H1 (cell line): ENCODE data around the gene AQP4. TPM values are rescaled to one million over a fixed set of nuclear protein-coding genes. Genes with fewer than 3 reads are reported as not detected.

Experiments used
- CTCF ChIA-PET: fragments of 300-600 bp; sonication (Branson Sonifier 250); formaldehyde crosslinking; loops from one replicate; lab custom pipeline; 2021; ENCODE audit not compliant: partially characterized antibody; lab: Charles Lee
- POLR2A ChIA-PET: fragments of 300-600 bp; sonication (Branson Sonifier 250); formaldehyde crosslinking; loops from one replicate; lab custom pipeline; 2021; ENCODE audit warnings: inconsistent platforms; ENCODE audit not compliant: partially characterized antibody; lab: Charles Lee
- DNase-seq, 2 experiments: peaks; one replicate each; pipeline versions ENCODE4 v3.0.0 to v3.0.0-alpha.2; 2010 to 2022; ENCODE audit warnings: low spot score in 2 of 2, low read depth in 1 of 2, mixed read lengths in 1 of 2
- FAIRE-seq: peaks from 2 replicates; lab custom pipeline; 2011; peaks lifted over from hg19 to GRCh38; lab: Jason Lieb, UNC
- H2AFZ ChIP-seq: 2 replicates; pipeline ENCODE4 v1.8.1; 2012; ENCODE audit warnings: low read length, inconsistent platforms
- H2AK5ac ChIP-seq: 2 replicates; pipeline ENCODE4 v1.6.1; 2013; ENCODE audit warnings: low read depth, low read length
- H2BK120ac ChIP-seq: replicated peaks from 2 replicates; pipeline ENCODE3; 2013; ENCODE audit warnings: low read depth, low read length, inconsistent platforms
- H2BK12ac ChIP-seq: 2 replicates; pipeline ENCODE4 v1.6.1; 2013; ENCODE audit warnings: low read depth, low read length
- H2BK15ac ChIP-seq: 2 replicates; pipeline ENCODE4 v1.6.1; 2013; ENCODE audit warnings: low read length
- H2BK20ac ChIP-seq: 2 replicates; pipeline ENCODE4 v1.6.1; 2013; ENCODE audit warnings: low read length
- H2BK5ac ChIP-seq: 2 replicates; pipeline ENCODE4 v1.6.1; 2013; ENCODE audit warnings: low read depth, low read length
- H3K14ac ChIP-seq: 2 replicates; pipeline ENCODE4 v1.6.1; 2013; ENCODE audit warnings: inconsistent platforms; ENCODE audit not compliant: insufficient read length
- H3K18ac ChIP-seq: 2 replicates; pipeline ENCODE4 v1.6.1; 2013; ENCODE audit warnings: low read length; ENCODE audit errors: extremely low read depth
- H3K23ac ChIP-seq: 2 replicates; pipeline ENCODE4 v1.6.1; 2013; ENCODE audit warnings: inconsistent platforms; ENCODE audit not compliant: insufficient read length
- H3K23me2 ChIP-seq: 2 replicates; pipeline ENCODE4 v1.6.1; 2013; ENCODE audit warnings: low read depth, low read length
- H3K27ac ChIP-seq: 2 replicates; pipeline ENCODE4 v1.6.1; 2011; ENCODE audit warnings: low read depth, low read length, inconsistent platforms
- H3K27me3 ChIP-seq, 4 experiments: replicated peaks in 1 of 4; 1 replicate in 1 of 4; 2 replicates in 3 of 4; pipeline versions ENCODE4 v1.6.1 to v1.8.1; 2011 to 2013; ENCODE audit warnings: low read length in 3 of 4, mild to moderate bottlenecking in 3 of 4, inconsistent platforms in 2 of 4, mixed read lengths in 2 of 4, moderate library complexity in 1 of 4; ENCODE audit not compliant: control insufficient read depth in 3 of 4, insufficient read depth in 3 of 4; ENCODE audit errors: extremely low read depth in 1 of 4
- H3K36me3 ChIP-seq, 4 experiments: 2 replicates each; pipeline versions ENCODE4 v1.6.1 to v1.8.1; 2011 to 2013; ENCODE audit warnings: mild to moderate bottlenecking in 4 of 4, low read length in 3 of 4, moderate library complexity in 2 of 4, control low read depth in 1 of 4, inconsistent platforms in 1 of 4; ENCODE audit not compliant: insufficient read depth in 4 of 4, control insufficient read depth in 2 of 4
- H3K4ac ChIP-seq: replicated peaks from 2 replicates; pipeline ENCODE3; 2013; ENCODE audit warnings: low read length, low read depth, mixed read lengths, inconsistent platforms; ENCODE audit not compliant: insufficient read length
- H3K4me1 ChIP-seq, 4 experiments: replicated peaks in 1 of 4; 1 replicate in 1 of 4; 2 replicates in 3 of 4; pipeline versions ENCODE4 v1.6.1 to v1.8.1; 2011 to 2013; ENCODE audit warnings: low read length in 3 of 4, inconsistent platforms in 2 of 4, mixed read lengths in 1 of 4; ENCODE audit not compliant: insufficient read depth in 4 of 4, control insufficient read depth in 3 of 4
- H3K4me2 ChIP-seq, 2 experiments: 2 replicates each; pipeline versions ENCODE4 v1.6.1 to v1.8.1; 2011 to 2013; ENCODE audit warnings: low read depth in 2 of 2, low read length in 2 of 2, control low read depth in 1 of 2, inconsistent platforms in 1 of 2, mild to moderate bottlenecking in 1 of 2; ENCODE audit not compliant: insufficient read depth in 1 of 2
- H3K4me3 ChIP-seq, 4 experiments: fragments of 200-600, 300-600 bp in 1 of 4; sonication (generic), shearing (Covaris generic), sonication (Bioruptor Twin) in 1 of 4; 2 replicates each; pipeline versions ENCODE4 v1.5.1 to v1.8.1; 2011 to 2016; ENCODE audit warnings: low read length in 4 of 4, low read depth in 3 of 4, control low read depth in 2 of 4, inconsistent platforms in 2 of 4, mild to moderate bottlenecking in 2 of 4, mixed read lengths in 1 of 4, moderate library complexity in 1 of 4; ENCODE audit not compliant: insufficient read depth in 2 of 4; ENCODE audit errors: extremely low read depth in 1 of 4
- H3K56ac ChIP-seq: replicated peaks from 2 replicates; pipeline ENCODE3; 2013; ENCODE audit warnings: low read depth, mild to moderate bottlenecking, mixed read lengths, low read length, inconsistent platforms; ENCODE audit not compliant: insufficient read length
- H3K79me1 ChIP-seq: 2 replicates; pipeline ENCODE4 v1.6.1; 2013; ENCODE audit warnings: low read depth, low read length, control low read depth
- H3K79me2 ChIP-seq, 2 experiments: 2 replicates each; pipeline versions ENCODE4 v1.6.1 to v1.8.1; 2012 to 2013; ENCODE audit warnings: low read length in 2 of 2, mild to moderate bottlenecking in 2 of 2, inconsistent platforms in 1 of 2; ENCODE audit not compliant: insufficient read depth in 2 of 2, control insufficient read depth in 1 of 2
- H3K9ac ChIP-seq, 4 experiments: replicated peaks in 1 of 4; 1 replicate in 1 of 4; 2 replicates in 3 of 4; pipeline versions ENCODE4 v1.6.1 to v1.8.1; 2011 to 2013; ENCODE audit warnings: low read depth in 3 of 4, low read length in 3 of 4, control low read depth in 2 of 4, mild to moderate bottlenecking in 2 of 4, moderate library complexity in 2 of 4, inconsistent platforms in 1 of 4; ENCODE audit errors: extremely low read depth in 1 of 4
- H3K9me3 ChIP-seq, 2 experiments: 2 replicates each; pipeline versions ENCODE4 v1.6.1 to v1.8.1; 2012 to 2013; ENCODE audit warnings: mild to moderate bottlenecking in 2 of 2, moderate library complexity in 2 of 2, control low read depth in 1 of 2, inconsistent platforms in 1 of 2, low read depth in 1 of 2, low read length in 1 of 2, mixed read lengths in 1 of 2; ENCODE audit not compliant: insufficient read depth in 2 of 2
- H4K20me1 ChIP-seq, 2 experiments: replicated peaks in 1 of 2; 2 replicates each; pipeline versions ENCODE3 to v1.8.1; 2011 to 2013; ENCODE audit warnings: inconsistent platforms in 2 of 2, low read length in 2 of 2, mild to moderate bottlenecking in 1 of 2; ENCODE audit not compliant: insufficient read depth in 2 of 2, control insufficient read depth in 1 of 2
- H4K5ac ChIP-seq: 2 replicates; pipeline ENCODE4 v1.6.1; 2013; ENCODE audit warnings: low read length, low read depth, mixed read lengths, inconsistent platforms; ENCODE audit not compliant: insufficient read length
- H4K8ac ChIP-seq: 2 replicates; pipeline ENCODE4 v1.8.0; 2013; ENCODE audit warnings: mild to moderate bottlenecking, moderate library complexity, low read length, inconsistent platforms; ENCODE audit not compliant: insufficient read depth; ENCODE audit errors: extremely low read depth
- H4K91ac ChIP-seq: replicated peaks from 2 replicates; pipeline ENCODE3; 2013; ENCODE audit warnings: low read length, mixed read lengths, inconsistent platforms; ENCODE audit not compliant: insufficient read length
- BACH1 ChIP-seq: IDR thresholded peaks from 2 replicates; pipeline ENCODE4 v1.6.1; 2012; ENCODE audit warnings: low read length, improper control_type of control experiment
- CREB1 ChIP-seq: IDR thresholded peaks from 2 replicates; pipeline ENCODE4 v1.6.1; 2012; ENCODE audit warnings: inconsistent platforms
- EZH2 ChIP-seq: fragments of 200-600 bp; sonication (generic); IDR thresholded peaks from 2 replicates; pipeline ENCODE4 v1.7.1; 2012; ENCODE audit warnings: low read depth, mild to moderate bottlenecking, moderate library complexity, low read length, inconsistent platforms; ENCODE audit not compliant: severe bottlenecking
- RXRA ChIP-seq: IDR thresholded peaks from 2 replicates; pipeline ENCODE4 v1.6.1; 2011; ENCODE audit warnings: low read depth, mild to moderate bottlenecking, low read length, moderate library complexity; ENCODE audit not compliant: insufficient read depth
- SIX5 ChIP-seq: IDR thresholded peaks from 2 replicates; pipeline ENCODE4 v1.6.1; 2011; ENCODE audit warnings: mild to moderate bottlenecking, low read depth, low read length
- ZNF274 ChIP-seq: IDR thresholded peaks from 2 replicates; pipeline ENCODE4 v1.7.0; 2012; ENCODE audit warnings: low read length, borderline replicate concordance; ENCODE audit errors: extremely low read depth
- WGBS, 2 experiments: shearing (Covaris generic) in 1 of 2; methylation state at CpG; one replicate each; pipeline versions ENCODE4 v1.1.6 to v1.1.7; 2013 to 2015; ENCODE audit warnings: low lambda C conversion rate in 2 of 2, mixed read lengths in 2 of 2, inconsistent platforms in 1 of 2, low coverage in 1 of 2, missing lambda C conversion rate in 1 of 2; ENCODE audit not compliant: insufficient replicate concordance in 2 of 2, insufficient coverage in 1 of 2, insufficient read length in 1 of 2; ENCODE audit errors: extremely low coverage in 1 of 2, missing lambda C conversion rate in 1 of 2; 5-methylcytosine and 5-hydroxymethylcytosine counted together
- polyA plus RNA-seq, 7 experiments: library from polyadenylated mRNA; depleted of rRNA in 3 of 7; stranded (reverse) in 5 of 7; unstranded in 2 of 7; fragments of >200 nt in 5 of 7; fragments of 200-250 nt in 2 of 7; gene quantifications; 1 replicate in 5 of 7; 2 replicates in 1 of 7; 4 replicates in 1 of 7; pipeline versions ENCODE4 v1.2.1 to v1.2.3, GENCODE V29; 2011 to 2013; ENCODE audit warnings: missing spikeins in 2 of 7, mixed read lengths in 2 of 7
- total RNA-seq: library from RNA; stranded (reverse); fragmentation: NEBNext Ultra II Directional; extraction: Animal tissue kit (Norgen Biotek cat#: 25700); gene quantifications from 2 replicates; pipeline ENCODE4 v1.2.1, GENCODE V29; 2021

Gene AQP4
- total and polyA plus RNA-seq, 2 of the 8 experiments (the other 6 are each of a cell fraction or from before 2014, with no cell fraction given) = 2.2 to 2.8 TPM

DNA sequence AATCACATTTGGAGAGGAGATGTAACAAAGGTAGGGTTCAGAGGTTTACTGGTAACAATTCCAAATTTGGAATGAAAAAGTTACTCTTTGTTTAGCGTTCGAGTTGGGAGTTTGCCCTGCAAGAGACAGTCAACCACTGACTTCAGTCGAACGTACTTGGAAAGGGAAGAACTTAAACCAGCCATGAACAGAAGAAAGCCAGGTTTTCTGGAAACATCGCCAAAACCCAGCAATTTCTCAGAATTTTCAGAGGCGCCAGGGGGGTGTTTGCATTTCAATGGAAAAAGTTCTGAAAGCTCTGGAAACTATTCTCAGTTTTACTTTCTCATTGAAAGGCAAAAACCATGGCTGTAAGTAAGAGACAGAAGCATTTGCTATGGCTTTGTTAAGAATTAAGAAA is 28.5 kb upstream of the AQP4 start:
- no peak overlapping the region for H2BK120ac ChIP-seq
- H3K27ac ChIP-seq = no peak overlapping the region
- no peak overlapping the region for H3K23ac ChIP-seq
- no peak overlapping the region for H4K5ac ChIP-seq
- H3K4me3 ChIP-seq = peak overlapping the region in 1 of 4 experiments; percentile 6; a peak in 1 of 8 replicates
- H2BK15ac ChIP-seq = no peak overlapping the region
- POLR2A ChIA-PET = no interaction called here
- H2BK5ac ChIP-seq = no peak overlapping the region
- DNase-seq = no peak
- no peaks in the 10 kb centered on the region for H3K23me2 ChIP-seq
- H3K56ac ChIP-seq = no peak overlapping the region
- H3K79me1 ChIP-seq = no peaks in the 10 kb centered on the region
- no peak overlapping the region for H2AFZ ChIP-seq
- H3K14ac ChIP-seq = no peak overlapping the region
- peak overlapping the region in 1 of 2 experiments; percentile 0; a peak in 1 of 4 replicates for H3K4me2 ChIP-seq
- peaks cover 0 to 5% (median 1%) of the 10 kb centered on the region in 4 experiments; a peak in 2 of 7 replicates for H3K4me1 ChIP-seq
- FAIRE-seq = peak; percentile 85
- H4K20me1 ChIP-seq = no peaks in the 10 kb centered on the region
- no peak overlapping the region for H2BK20ac ChIP-seq
- no peak overlapping the region for H4K8ac ChIP-seq
- H3K9me3 ChIP-seq = no peaks in the 10 kb centered on the region
- CTCF ChIA-PET = interaction anchor here (1.0 to 1.1 kb wide), 2 partner anchors 11 to 122 kb away, joined by 3 read pairs; no protein-coding TSS in a partner anchor
- no peak overlapping the region for H3K9ac ChIP-seq
- TF ChIP-seq EZH2 (no peak), SIX5 (no peak), ZNF274 (no peak), RXRA (no peak), BACH1 (no peak), CREB1 (no peak)
- no peak overlapping the region for H2BK12ac ChIP-seq
- H3K79me2 ChIP-seq = no peaks in the 10 kb centered on the region
- no peaks in the 10 kb centered on the region for H3K36me3 ChIP-seq
- 49% methylated on average over 6 of the region's 6 CpGs; no CpG with 5 or more reads in 1 of the 2 experiments for WGBS, 2 experiments
- H4K91ac ChIP-seq = no peak overlapping the region
- no peak overlapping the region for H3K18ac ChIP-seq
- H3K27me3 ChIP-seq = no peaks in the 10 kb centered on the region
- H3K4ac ChIP-seq = no peak overlapping the region
- H2AK5ac ChIP-seq = no peak overlapping the region
